SU-DHL-6 (cell line): ENCODE results near the gene ALDH9A1.

ENCODE experiments used
- EZH2phosphoT487 ChIP-seq: fragments of 200-600 bp; sonication (generic), shearing (Covaris generic); conservative IDR thresholded peaks from 2 replicates; pipeline ENCODE4 v1.6.1; 2018; ENCODE audit warnings: mild to moderate bottlenecking, antibody characterized with exemption, low read length, moderate library complexity, mixed read lengths
- TF ChIP-seq, protein P1 (sequence below): fragments of 200-600 bp; sonication (generic); IDR thresholded peaks from one replicate; pipeline ENCODE4 v1.5.1; 2017; ENCODE audit warnings: antibody characterized with exemption, mild to moderate bottlenecking, low read length, moderate library complexity; ENCODE audit not compliant: insufficient read depth, poor library complexity, severe bottlenecking

GRCh38 chr1:165631342-165632151 lies 66.8 kb downstream of the ALDH9A1 start:
- TF ChIP-seq, protein P1, sequence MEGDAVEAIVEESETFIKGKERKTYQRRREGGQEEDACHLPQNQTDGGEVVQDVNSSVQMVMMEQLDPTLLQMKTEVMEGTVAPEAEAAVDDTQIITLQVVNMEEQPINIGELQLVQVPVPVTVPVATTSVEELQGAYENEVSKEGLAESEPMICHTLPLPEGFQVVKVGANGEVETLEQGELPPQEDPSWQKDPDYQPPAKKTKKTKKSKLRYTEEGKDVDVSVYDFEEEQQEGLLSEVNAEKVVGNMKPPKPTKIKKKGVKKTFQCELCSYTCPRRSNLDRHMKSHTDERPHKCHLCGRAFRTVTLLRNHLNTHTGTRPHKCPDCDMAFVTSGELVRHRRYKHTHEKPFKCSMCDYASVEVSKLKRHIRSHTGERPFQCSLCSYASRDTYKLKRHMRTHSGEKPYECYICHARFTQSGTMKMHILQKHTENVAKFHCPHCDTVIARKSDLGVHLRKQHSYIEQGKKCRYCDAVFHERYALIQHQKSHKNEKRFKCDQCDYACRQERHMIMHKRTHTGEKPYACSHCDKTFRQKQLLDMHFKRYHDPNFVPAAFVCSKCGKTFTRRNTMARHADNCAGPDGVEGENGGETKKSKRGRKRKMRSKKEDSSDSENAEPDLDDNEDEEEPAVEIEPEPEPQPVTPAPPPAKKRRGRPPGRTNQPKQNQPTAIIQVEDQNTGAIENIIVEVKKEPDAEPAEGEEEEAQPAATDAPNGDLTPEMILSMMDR: no peak
- no peak for TF ChIP-seq EZH2phosphoT487
